Mesothelial cell of epicardium (in vitro differentiated cells): ENCODE results near the gene FGGY. TPM values are rescaled to one million over a fixed set of nuclear protein-coding genes. Genes with fewer than 3 reads are reported as not detected.

Source experiments
- DNase-seq, 2 experiments: peaks; one replicate each; pipeline ENCODE4 v3.0.0; 2021; ENCODE audit warnings: low spot score in 2 of 2; ENCODE audit not compliant: unreplicated experiment in 2 of 2
- H3K27ac Mint-ChIP-seq: 2 replicates; pipeline ENCODE4 v1.8.0; 2021; ENCODE audit warnings: mixed read lengths
- H3K27me3 Mint-ChIP-seq: 2 replicates; pipeline ENCODE4 v1.8.0; 2021; ENCODE audit warnings: low read depth, mixed read lengths
- H3K36me3 Mint-ChIP-seq: 2 replicates; pipeline ENCODE4 v1.8.0; 2021; ENCODE audit warnings: mixed read lengths
- H3K4me1 Mint-ChIP-seq: 2 replicates; pipeline ENCODE4 v1.8.0; 2021; ENCODE audit warnings: mixed read lengths
- H3K4me3 Mint-ChIP-seq: 2 replicates; pipeline ENCODE4 v1.8.0; 2021; ENCODE audit warnings: mild to moderate bottlenecking, moderate library complexity, mixed read lengths
- H3K9me3 Mint-ChIP-seq: 2 replicates; pipeline ENCODE4 v1.8.0; 2021; ENCODE audit warnings: mixed read lengths
- CTCF ChIP-seq: fragments of 200-600 bp; sonication (generic); IDR thresholded peaks from one replicate; pipeline ENCODE4 v1.5.0; 2021; ENCODE audit warnings: antibody characterized with exemption; ENCODE audit not compliant: unreplicated experiment
- total RNA-seq: library from RNA; stranded (reverse); gene quantifications from 3 replicates; pipeline ENCODE4 v1.2.1, GENCODE V29; 2021

The FGGY gene
- total RNA-seq, 1 donor from 2014 or later = 21.8 TPM

GRCh38 chr1:59354709-59355337, 57.9 kb downstream of the FGGY start:
- Mint-ChIP-seq H3K4me1 (peaks cover 36% of the 10 kb centered on the region), H3K27me3 (no peaks in the 10 kb centered on the region)
- TF ChIP-seq CTCF = no peak

GRCh38 chr1:59355361-59355760, 58.5 kb downstream of the FGGY start:
- TF ChIP-seq CTCF = no peak

More at GRCh38 chr1:59354709-59355337, 57.9 kb downstream of the FGGY start:
- Mint-ChIP-seq H3K36me3 (no peaks in the 10 kb centered on the region), H3K27ac (peak overlapping the region; percentile 13), H3K4me3 (no peak overlapping the region), H3K9me3 (no peaks in the 10 kb centered on the region)
- no peak for DNase-seq

GRCh38 chr1:59356627-59357026, 59.7 kb downstream of the FGGY start:
- no peaks in the 10 kb centered on the region for H3K27me3 Mint-ChIP-seq
- no peaks in the 10 kb centered on the region for H3K9me3 Mint-ChIP-seq
- no peak for TF ChIP-seq CTCF
- no peak for DNase-seq
- no peak overlapping the region for H3K4me3 Mint-ChIP-seq
- H3K36me3 Mint-ChIP-seq = no peaks in the 10 kb centered on the region
- peaks cover 39% of the 10 kb centered on the region for H3K4me1 Mint-ChIP-seq
- no peak overlapping the region for H3K27ac Mint-ChIP-seq

More at GRCh38 chr1:59355361-59355760, 58.5 kb downstream of the FGGY start:
- Mint-ChIP-seq H3K36me3 (no peaks in the 10 kb centered on the region), H3K4me3 (no peak overlapping the region), H3K27me3 (no peaks in the 10 kb centered on the region), H3K4me1 (peaks cover 39% of the 10 kb centered on the region), H3K27ac (no peak overlapping the region), H3K9me3 (no peaks in the 10 kb centered on the region)
- DNase-seq = no peak

GRCh38 chr1:59357645-59358320, 60.9 kb downstream of the FGGY start:
- H3K9me3 Mint-ChIP-seq = no peaks in the 10 kb centered on the region
- no peaks in the 10 kb centered on the region for H3K27me3 Mint-ChIP-seq
- H3K4me1 Mint-ChIP-seq = peaks cover 32% of the 10 kb centered on the region
- no peak overlapping the region for H3K4me3 Mint-ChIP-seq
- no peak for DNase-seq
- no peak overlapping the region for H3K27ac Mint-ChIP-seq
- no peak for TF ChIP-seq CTCF
- no peaks in the 10 kb centered on the region for H3K36me3 Mint-ChIP-seq

GRCh38 chr1:59359325-59359724, 62.4 kb downstream of the FGGY start:
- no peak overlapping the region for H3K27ac Mint-ChIP-seq
- H3K27me3 Mint-ChIP-seq = no peaks in the 10 kb centered on the region
- no peak for DNase-seq
- peaks cover 33% of the 10 kb centered on the region for H3K4me1 Mint-ChIP-seq
- H3K9me3 Mint-ChIP-seq = peaks cover under 1% of the 10 kb centered on the region
- no peak for TF ChIP-seq CTCF
- H3K4me3 Mint-ChIP-seq = no peak overlapping the region
- no peaks in the 10 kb centered on the region for H3K36me3 Mint-ChIP-seq
